SIG-M5 treated with dmso at 0.1 percent for 504 hours (cell line): ENCODE data around the gene SLC25A53.
"Not testable (repeated sequence)": the region's sequence is repeated elsewhere in the genome, so short reads cannot be mapped to it uniquely, and the experiment has no call there.

ENCODE experiments used
- DNase-seq: peaks from one replicate; lab custom pipeline; 2025; ENCODE audit not compliant: unreplicated experiment; lab: John Stamatoyannopoulos, UW

Gene SLC25A53

DNA sequence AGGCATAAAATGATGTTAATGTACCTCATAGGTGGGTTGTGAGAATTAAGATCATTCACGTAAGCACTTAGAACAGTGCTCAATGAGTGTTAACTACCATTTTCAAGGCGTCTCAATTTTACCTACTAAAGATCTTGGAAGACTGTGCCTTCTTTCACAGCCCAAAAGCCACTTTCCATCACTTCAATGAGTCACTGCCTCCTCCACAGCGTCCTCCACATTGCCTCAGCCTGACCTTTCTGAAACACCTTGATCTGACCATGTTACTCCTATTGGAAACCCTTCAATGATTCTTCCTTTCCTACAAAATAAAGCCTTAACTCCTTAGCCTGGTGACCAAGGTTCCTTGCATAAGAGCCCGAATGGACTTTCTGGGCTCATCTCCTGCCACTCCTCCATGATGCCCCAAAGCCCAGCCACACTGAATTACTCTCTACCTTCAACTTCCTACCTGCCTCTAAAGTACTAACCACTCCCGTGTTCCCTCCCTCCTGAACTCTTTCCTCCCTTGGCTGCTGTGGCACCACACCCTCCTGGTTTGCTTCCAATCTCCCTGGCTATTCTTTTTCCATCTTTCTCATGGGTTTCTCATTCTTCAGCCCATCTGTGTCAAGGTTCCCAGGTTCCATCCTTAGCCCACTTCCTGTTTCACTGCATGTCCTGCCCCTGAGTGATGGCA, 22.1 kb downstream of the SLC25A53 start:
- DNase-seq = no peak

DNA sequence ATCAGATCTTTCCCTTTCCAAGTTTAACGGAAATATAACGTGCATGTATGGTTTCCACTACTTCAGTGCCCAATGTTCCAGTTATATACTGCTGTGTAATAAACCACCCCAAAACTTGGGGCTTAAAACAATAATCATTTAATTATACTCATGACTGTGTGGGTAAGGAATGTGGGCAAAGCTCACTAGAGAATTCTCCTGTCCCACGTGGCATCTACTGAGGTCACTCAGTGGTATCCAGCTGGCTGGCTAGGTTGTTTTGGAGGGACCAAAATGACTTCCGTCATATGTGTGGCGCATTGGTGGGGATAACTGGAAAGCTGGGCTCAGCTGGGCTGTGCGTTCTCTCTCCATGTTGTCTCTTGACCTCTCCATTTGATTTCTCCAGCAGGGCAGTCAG, 26.0 kb downstream of the SLC25A53 start:
- no peak for DNase-seq

DNA sequence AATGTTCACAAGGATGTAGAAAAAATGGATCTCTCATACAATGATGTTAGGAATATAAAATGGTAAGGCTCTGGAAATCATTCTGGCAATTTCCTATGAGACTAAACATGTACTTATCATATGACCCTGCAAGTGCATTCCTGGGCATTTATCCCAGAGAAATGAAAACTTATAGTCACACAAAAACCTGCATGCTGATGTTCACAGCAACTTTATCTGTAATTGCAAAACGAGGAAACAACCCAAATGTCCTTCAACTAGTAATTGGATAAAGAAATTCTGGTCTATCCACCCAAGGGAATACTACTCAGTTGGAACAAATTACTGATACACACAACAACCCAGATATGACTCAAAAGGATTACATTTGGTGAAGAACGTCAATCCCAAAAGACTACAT, 30.0 kb downstream of the SLC25A53 start:
- no peak for DNase-seq

DNA sequence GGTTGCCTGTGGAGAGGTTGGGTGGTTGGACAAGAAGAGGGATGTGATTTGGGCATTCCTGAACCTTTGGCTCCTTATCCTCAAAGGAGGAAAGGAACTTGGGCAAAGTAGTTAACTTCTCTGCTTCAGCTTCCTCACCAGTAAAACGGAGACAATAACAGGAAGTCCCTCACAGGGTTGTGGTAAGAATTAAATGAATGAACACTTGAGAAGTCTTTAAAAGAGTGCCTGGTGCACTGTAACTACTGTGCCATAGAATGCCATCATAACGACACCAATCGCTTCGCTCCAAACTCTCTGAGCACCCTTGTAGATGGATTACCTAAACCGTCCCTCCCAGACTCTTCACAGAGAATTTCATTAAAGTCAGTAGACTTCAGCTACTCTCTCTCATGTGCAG, 34.0 kb downstream of the SLC25A53 start:
- no peak for DNase-seq

DNA sequence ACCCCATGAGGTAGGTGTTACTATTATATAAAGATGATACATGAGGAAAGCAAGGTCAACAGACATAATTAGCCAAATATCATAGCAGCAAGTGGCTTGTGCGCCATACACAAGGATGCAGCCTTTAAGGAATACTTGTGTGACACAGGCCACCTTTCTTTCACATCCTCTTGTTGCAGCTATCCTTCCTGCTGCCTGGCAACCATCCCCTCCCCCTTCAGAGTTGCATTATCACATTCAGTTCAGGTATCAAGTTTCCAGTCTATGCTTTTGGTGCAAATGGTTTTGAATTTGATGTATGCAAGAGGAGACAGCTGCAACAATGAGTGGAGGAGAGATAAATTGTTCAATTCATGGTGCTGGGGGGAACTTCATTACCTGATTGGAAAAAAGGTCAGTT, 38.0 kb downstream of the SLC25A53 start:
- DNase-seq = no peak

DNA sequence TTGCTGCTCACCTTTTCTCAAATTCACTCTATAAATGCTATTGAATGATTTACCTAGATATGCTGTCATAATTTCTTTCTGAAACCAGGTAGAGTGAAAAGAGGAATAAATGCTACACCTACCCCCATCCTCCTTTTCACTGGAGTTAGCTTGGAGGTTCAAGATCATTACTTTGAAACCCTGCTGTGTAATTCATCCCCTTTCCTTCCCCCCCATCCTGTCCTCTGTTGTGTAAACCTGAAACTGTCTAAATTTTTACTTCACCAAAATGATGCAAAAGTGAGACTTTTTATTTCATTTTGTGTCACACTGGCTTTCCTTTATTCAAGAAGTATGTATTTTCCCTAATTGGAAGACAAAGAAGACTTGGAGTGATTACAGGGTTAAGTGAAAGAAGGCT, 39.0 kb downstream of the SLC25A53 start:
- DNase-seq = no peak

DNA sequence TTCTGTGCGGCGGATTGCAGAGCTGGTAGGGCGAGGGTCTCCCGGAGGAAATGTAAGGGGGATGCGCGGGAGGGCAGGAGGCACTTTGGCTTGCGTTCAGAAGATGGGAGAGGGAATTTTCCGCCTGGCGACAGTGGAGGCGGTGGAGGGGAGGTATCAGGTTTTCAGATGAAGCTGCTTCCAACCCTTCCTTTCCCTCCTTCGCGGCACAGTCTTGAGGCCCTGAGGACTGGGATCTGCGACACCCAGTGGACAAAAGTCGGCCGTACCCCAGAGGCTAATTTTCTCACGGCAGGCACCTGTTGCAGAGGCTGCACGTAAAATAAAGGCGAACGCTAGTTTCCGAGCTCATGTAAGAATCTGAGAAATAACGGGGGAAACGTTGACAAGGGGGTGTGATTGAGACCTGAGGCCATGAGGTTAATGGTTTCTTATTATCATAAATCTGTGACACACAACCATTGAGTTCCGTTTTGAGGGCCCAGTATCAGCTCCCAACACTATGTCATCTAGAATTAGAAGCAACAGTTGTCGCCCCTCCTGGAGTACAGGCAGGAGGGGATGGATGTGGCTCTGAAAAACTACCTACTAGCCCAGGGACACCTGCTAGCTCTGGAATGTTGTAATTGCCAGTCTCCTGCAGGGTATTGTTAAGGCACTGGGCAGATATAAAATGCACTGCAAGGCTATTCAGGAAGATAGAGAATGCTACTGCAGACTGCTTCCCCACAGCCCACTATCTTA, 43.4 kb downstream of the SLC25A53 start:
- peak; percentile 50 for DNase-seq

DNA sequence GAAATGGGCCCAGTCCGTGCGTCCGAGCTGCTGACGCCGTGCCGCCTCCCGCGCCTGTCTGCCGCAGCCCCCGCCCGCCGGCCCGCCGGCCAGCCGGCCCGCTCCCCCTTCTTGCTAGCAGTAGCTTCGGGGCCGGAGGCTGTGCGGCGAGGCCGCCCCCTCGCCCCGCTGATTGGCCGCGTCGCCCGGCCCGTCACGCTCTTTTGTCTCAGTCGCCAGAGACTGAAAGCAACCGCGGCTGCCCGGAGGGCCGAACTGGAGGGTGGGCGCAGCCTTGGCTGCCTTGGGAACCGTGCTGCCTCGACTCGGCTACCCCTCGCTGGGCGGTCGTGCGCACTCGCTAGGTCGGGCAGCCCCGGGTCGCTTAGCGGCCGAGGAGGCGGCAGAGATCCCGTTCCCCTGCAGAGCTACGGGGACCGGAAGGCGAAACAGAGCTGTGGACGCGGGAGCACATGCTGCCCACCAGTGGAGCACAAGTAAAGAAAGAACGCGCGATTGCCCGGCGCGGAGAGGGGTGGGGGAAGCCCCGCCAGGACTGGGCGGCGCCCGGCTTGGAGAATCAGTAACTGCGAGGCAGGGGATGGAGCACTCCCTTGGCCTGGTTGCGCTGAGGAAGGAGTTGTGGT, 44.4 kb downstream of the SLC25A53 start, which contains the start of gene ZCCHC18:
Gene ZCCHC18, plus strand, starts transcription at position 198 of the 626 bp plus-strand sequence. CDS start 1,589 bp downstream, outside the sequence.
- DNase-seq = no peak

DNA sequence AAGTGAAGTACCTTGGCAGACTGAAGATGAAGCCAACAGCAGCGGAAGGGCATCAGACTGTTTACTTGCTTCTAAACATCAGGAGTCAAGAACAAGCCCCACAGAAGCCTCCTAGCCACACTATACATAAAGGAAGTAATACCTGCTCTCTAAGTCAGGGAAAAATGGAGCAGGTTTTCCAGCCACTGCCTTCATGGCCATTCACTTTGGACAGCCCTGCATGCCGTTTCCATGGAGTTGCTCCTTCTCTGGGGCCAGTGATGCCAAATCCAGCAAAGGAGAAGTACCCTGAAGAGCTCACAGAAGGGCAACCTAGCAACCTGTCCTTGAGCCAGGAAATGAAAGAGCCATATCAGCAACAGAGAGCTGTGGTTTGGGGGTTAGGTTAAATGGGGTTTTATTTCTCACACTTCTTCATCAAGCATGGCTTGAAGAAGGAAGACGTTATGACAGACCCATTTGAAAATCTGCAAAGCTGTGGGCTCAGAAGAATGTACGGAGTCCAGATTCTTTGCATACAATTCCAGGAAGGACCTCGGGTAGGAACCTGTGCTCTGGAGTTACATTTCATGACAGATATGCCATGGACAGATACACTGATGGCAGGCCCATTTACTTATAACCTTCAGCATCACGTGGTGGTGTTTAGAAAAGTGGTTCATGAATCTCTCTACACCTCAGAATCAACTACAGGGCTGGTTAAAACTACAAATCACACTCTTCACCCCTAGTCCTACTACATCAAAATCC, 46.1 kb downstream of the SLC25A53 start:
- not testable (repeated sequence) for DNase-seq

DNA sequence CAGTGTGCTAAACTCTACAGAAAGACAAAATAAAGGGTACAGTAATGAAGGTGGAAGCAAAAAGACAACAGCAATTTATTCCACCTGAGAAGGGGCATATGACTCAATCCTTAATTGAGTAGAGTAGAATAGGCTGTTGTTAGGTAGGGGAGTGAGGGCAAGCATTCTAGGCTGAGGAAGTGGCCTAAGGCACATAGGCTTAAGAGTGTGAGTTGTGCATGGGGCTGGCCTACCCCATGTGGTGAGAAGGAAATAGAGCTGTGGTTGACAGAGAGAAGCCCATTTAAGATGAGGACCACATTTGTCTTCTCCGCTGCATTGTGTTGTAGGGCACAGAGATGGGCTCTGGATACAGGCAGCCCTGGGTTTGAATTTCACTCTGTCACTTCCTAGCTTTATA, 47.9 kb downstream of the SLC25A53 start:
- DNase-seq = no peak

DNA sequence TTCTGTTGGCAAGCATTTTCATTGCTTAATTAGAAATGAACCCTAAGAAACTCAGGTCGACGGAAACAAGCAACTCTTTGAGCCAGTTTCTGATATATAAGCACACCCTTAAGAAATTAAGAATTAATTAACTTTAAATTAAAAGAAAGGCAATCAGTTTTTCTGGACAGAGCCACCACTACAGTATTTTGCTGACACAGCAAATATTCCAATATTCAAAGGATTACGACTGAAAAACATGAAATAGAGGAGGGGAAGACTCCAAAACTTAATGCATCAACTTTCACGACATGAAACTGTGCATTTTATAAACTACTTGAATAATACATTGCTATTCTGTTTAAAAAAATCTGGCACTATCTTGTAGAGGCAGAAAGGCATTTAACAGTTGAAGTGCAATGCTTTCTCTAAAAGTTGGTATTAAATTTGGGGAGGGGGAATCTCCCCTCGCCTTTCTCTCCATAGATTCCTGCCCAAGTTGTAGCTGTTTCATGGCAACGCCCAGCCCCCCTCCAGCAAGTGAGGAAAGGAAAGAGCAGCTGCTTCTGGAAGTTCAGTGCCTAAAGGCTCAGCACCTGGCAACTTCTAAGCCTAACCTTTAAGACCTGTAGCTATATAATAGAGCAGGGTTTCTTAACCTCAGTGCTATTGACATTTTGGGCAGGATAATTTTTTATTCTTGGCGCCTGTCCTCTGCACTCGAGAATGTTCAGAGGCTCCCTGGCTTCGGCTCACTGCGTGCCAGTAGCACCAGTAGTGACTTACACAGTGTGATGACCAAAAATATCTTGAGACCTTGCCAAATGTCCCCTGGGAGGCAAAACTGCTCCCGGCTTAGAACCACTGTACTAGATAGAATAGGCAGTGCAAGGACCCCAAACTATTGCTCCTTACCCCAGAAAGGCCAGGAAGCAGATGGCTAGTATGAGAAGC, 51.2 kb downstream of the SLC25A53 start:
- no peak for DNase-seq

DNA sequence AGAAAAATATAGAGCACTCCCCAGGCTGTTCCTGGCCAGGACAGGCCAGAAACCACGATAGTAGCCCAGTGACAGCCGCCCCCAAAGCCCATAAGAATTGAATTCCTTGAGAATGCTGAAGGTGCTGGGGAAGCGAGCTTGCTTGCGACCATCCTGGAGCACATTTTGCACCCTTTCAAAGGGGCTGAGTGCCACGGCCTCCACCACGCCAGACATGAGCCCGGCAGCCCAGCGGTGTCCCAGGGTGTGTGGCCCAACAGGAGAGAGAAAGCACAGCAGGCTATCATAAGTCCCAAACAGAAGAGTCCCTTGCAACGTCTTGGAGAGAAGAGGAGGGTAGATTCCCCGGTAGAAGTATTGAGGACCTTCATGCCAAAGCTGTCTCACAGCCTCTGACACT, 52.1 kb downstream of the SLC25A53 start:
- DNase-seq = no peak

DNA sequence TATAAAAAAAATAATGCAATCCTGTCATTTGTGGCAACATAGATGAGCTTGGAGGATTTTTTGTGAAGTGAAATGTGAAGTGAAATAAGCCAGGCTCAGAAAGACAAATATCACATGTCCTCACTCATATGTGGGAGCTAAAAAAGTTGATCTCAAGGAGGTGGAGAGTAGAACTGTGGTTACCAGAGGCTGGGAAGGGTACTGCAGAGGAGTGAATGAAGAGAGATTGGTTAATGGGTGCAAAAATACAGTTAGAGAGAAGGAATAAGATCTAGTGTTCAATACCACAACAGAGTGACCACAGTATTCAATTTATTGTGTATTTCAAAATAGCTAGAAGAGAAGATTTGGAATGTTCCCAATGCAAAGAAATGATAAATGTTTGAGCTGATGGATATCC, 57.9 kb downstream of the SLC25A53 start:
- DNase-seq = no peak

DNA sequence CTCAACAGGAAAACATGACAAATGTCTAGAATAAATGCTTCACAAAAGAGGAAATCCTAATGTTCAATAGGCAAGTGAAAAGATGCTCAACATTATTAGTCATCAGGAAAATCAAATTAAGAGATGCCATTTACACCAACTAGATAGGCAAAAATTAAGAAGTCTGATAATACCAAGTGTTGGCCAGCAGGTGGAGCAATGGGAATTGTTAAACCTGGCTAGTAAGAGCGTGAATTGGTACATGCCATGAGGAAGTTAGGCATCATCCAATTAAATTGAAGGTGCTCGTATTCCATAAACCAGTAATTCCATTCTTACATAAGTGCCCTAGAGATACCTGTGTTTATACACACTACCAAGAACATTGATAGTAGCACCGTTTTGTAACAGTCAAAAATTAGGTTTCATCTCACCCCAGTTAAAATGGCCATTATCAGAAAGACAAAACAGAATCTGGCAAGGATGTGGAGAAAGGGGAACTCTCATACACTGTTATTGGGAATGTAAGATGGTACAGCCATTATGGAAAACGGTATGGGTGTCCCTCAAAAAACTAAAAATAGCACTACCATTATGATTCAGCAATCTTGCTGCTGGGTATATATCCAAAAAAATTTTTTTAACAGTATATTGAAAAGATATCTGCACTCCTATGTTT, 58.5 kb downstream of the SLC25A53 start:
- DNase-seq = peak; percentile 65

DNA sequence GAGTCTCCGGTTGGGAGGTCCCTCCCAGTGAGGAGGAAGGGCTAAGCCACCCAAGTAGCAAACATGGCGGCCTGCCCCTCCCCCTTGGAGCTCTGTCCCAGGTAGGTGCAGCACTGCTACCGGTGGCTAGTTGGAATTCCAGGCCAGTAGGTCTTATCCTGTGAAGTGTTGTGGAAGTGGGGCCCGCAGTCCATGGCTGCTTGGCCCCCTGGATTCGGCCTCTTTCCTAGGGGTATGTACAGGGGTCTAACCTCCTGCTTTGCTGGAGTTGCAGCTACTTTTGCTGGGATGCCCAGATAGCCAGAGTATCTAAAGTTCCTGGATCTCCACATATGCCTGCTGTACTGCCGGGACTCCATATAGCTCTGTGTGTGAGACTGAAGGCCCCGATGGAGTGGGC, 70.9 kb downstream of the SLC25A53 start:
- no peak for DNase-seq

DNA sequence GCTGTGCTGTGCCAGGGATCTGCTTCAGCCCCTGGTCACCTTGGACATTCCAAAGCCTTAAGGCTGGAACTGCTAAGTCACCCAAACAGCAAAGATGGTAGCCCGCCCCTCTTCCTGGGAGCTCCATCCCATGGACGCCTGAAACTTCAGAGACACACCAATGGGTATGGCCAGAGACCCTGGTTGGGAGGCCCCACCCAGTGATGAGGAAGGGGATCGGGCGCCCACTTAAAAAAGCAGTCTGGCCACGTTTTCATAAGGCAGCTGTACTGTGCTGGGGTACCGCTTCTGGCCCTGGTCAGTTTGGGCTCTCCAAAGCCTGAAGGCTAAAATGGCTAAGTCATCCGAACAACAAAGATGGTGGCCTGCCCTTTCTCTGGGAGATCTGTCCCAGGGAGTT, 71.3 kb downstream of the SLC25A53 start:
- DNase-seq = no peak

DNA sequence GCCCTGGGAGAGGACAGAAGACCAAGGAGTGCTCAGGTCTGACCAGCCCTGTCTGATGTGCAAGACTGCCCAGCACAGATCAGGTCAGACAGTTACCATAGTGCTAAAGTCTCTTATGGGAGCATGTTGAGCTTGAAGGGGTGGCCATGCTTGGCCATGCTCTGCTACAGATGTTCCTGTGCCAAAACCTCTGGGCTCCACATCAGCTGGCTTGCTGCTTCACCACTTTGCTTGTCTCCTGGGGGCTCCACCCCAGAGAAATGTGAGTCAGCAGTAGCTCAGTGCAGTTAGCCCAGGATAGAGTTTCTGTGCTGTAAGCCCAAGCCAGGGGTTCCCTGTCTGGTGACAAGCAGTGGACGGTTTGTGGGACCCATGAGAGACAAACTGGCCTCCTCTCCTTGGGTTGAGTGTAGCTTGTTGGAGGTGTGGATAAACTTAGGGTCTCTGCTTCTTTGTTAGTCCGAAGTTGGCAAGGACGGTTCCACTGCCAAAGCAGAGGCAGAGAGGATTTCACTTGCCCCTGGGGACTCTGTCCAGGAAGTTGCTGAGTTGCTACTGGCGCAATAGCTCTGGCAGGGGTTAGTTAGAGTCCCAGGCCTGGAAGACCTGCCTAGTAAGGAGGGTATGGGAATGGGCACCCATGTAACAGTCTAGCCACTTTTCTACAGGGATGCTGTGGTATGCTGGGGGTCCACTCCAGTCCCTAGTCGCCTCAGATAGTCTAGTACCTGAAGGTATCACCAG, 72.1 kb downstream of the SLC25A53 start:
- no peak for DNase-seq

DNA sequence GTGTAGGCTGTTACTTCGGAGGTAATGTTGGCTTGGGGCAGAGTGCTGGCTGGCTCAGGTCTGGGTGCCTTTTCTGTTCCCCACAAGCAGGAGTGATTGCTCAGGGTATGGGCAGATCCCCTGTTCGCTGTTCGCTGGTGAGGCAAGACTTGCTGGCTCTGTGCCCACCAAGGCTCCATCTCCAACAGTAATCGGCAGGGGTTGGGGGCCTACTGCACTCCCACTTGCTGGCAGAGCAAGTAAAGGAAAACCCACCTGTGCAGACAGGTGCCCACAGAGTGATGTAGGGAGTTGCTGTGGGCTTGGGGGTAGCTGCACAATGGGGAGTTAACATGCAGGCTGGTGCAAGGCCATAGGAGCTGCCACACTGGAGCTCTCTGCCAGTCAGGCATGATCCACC, 72.7 kb downstream of the SLC25A53 start:
- DNase-seq = no peak

DNA sequence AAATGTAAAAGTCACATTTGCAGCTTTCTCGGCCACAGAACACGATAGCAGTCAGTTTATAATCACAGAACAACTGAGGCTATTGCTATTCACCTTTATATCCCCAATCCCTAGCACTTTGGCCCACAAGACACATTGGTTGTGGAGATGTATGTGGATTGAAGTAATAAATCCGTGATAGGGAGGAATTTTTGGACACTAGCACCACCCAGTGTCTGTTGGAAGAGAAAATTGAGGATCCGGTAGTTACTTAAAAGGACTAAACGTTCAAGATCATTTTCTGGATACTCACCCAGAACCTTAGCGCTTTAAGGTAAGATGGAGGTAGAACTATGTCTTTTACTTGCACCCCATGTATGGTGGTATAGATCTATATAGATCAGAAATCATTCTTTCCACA, 79.0 kb downstream of the SLC25A53 start:
- not testable (repeated sequence) for DNase-seq
